Endothelial cell (in vitro differentiated cells): ENCODE data around the gene RPH3AL. TPM values are rescaled to one million over a fixed set of nuclear protein-coding genes. Genes with fewer than 3 reads are reported as not detected.

ENCODE experiments used
- DNase-seq: peaks from one replicate; pipeline ENCODE4 v3.0.0; 2021; ENCODE audit warnings: low spot score
- H3K27ac Mint-ChIP-seq: one replicate; pipeline ENCODE4 v1.8.0; 2021; ENCODE audit warnings: mixed read lengths, inconsistent platforms; ENCODE audit not compliant: unreplicated experiment
- H3K27me3 Mint-ChIP-seq: one replicate; pipeline ENCODE4 v1.8.0; 2021; ENCODE audit warnings: mild to moderate bottlenecking, moderate library complexity, mixed read lengths, inconsistent platforms; ENCODE audit not compliant: unreplicated experiment
- H3K36me3 Mint-ChIP-seq: one replicate; pipeline ENCODE4 v1.8.0; 2021; ENCODE audit warnings: mild to moderate bottlenecking, low read depth, mixed read lengths, inconsistent platforms; ENCODE audit not compliant: unreplicated experiment
- H3K4me1 Mint-ChIP-seq: one replicate; pipeline ENCODE4 v1.8.0; 2021; ENCODE audit warnings: mild to moderate bottlenecking, mixed read lengths, inconsistent platforms; ENCODE audit not compliant: unreplicated experiment
- H3K4me3 Mint-ChIP-seq: one replicate; pipeline ENCODE4 v1.8.0; 2021; ENCODE audit warnings: mild to moderate bottlenecking, mixed read lengths, inconsistent platforms; ENCODE audit not compliant: unreplicated experiment
- H3K9me3 Mint-ChIP-seq: one replicate; pipeline ENCODE4 v1.8.0; 2021; ENCODE audit warnings: mixed read lengths, inconsistent platforms; ENCODE audit not compliant: unreplicated experiment
- CTCF ChIP-seq: fragments of 200-600 bp; sonication (generic); IDR thresholded peaks from one replicate; pipeline ENCODE4 v1.5.0; 2021; ENCODE audit warnings: antibody characterized with exemption; ENCODE audit not compliant: unreplicated experiment
- total RNA-seq: library from RNA; stranded (reverse); fragmentation: NEBNext Ultra II Directional; extraction: Animal tissue kit (Norgen Biotek cat#: 25700); gene quantifications from one replicate; pipeline ENCODE4 v1.2.1, GENCODE V29; 2021; ENCODE audit not compliant: unreplicated experiment

Gene RPH3AL
- total RNA-seq, 1 donor from 2014 or later, result 3.4 TPM

- TF ChIP-seq CTCF, result no peak
- H3K4me1 Mint-ChIP-seq, result peaks cover 6% of the 10 kb centered on the region
- H3K27me3 Mint-ChIP-seq, result peaks cover 2% of the 10 kb centered on the region
- no peak overlapping the region for H3K4me3 Mint-ChIP-seq
- H3K36me3 Mint-ChIP-seq, result peaks cover 7% of the 10 kb centered on the region
- no peaks in the 10 kb centered on the region for H3K9me3 Mint-ChIP-seq
- no peak for DNase-seq
- H3K27ac Mint-ChIP-seq, result no peak overlapping the region
Measured at GRCh38 chr17:327296-327695, 25.3 kb downstream of the RPH3AL start.

- no peak for DNase-seq
- H3K27ac Mint-ChIP-seq, result no peak overlapping the region
Measured at GRCh38 chr17:326010-326621, 26.5 kb downstream of the RPH3AL start.

GRCh38 chr17:325270-326009, 27.2 kb downstream of the RPH3AL start:
- peaks cover 10% of the 10 kb centered on the region for H3K36me3 Mint-ChIP-seq
- no peak overlapping the region for H3K27ac Mint-ChIP-seq
- peaks cover 11% of the 10 kb centered on the region for H3K4me1 Mint-ChIP-seq
- no peak for TF ChIP-seq CTCF
- no peak overlapping the region for H3K4me3 Mint-ChIP-seq
- no peaks in the 10 kb centered on the region for H3K9me3 Mint-ChIP-seq
- peaks cover 3% of the 10 kb centered on the region for H3K27me3 Mint-ChIP-seq
- no peak for DNase-seq

More at GRCh38 chr17:326010-326621, 26.5 kb downstream of the RPH3AL start:
- peaks cover 3% of the 10 kb centered on the region for H3K27me3 Mint-ChIP-seq
- peaks cover 7% of the 10 kb centered on the region for H3K36me3 Mint-ChIP-seq
- no peak for TF ChIP-seq CTCF
- H3K4me1 Mint-ChIP-seq, result peaks cover 8% of the 10 kb centered on the region
- H3K9me3 Mint-ChIP-seq, result no peaks in the 10 kb centered on the region
- no peak overlapping the region for H3K4me3 Mint-ChIP-seq

- H3K4me3 Mint-ChIP-seq, result no peak overlapping the region
- peaks cover 10% of the 10 kb centered on the region for H3K36me3 Mint-ChIP-seq
- no peak for TF ChIP-seq CTCF
- DNase-seq, result no peak
- peaks cover 3% of the 10 kb centered on the region for H3K27me3 Mint-ChIP-seq
- peak overlapping the region; percentile 37 for H3K27ac Mint-ChIP-seq
- peaks cover 11% of the 10 kb centered on the region for H3K4me1 Mint-ChIP-seq
- H3K9me3 Mint-ChIP-seq, result no peaks in the 10 kb centered on the region
Measured at GRCh38 chr17:323721-324571, 28.7 kb downstream of the RPH3AL start.
